A673 (cell line): ENCODE measurements around the gene TRAPPC12. TPM values are rescaled to one million over a fixed set of nuclear protein-coding genes. Genes with fewer than 3 reads are reported as not detected.

Experiments used
- BruUV-seq: library from RNA; stranded (reverse); fragments of 400-500 nt; replicated peaks from 2 replicates; lab custom pipeline; 2021; lab: Mats Ljungman, UMichigan
- CTCF ChIA-PET: fragments of 300-600 bp; sonication (Branson Sonifier 250); formaldehyde crosslinking; loops from one replicate; lab custom pipeline; 2022; ENCODE audit warnings: antibody characterized with exemption; lab: Charles Lee
- POLR2A ChIA-PET: fragments of 300-600 bp; sonication (Branson Sonifier 250); formaldehyde crosslinking; loops from one replicate; lab custom pipeline; 2022; ENCODE audit warnings: antibody characterized with exemption; ENCODE audit not compliant: low non-redundant PET; lab: Charles Lee
- DNase-seq: peaks from one replicate; pipeline ENCODE4 v3.0.0-alpha.2; 2015; ENCODE audit warnings: low spot score
- H3K27ac ChIP-seq: fragments of 200-600 bp; sonication (generic); 2 replicates; pipeline ENCODE4 v1.5.1; 2016; ENCODE audit warnings: mixed run types, low read depth, mild to moderate bottlenecking, mixed read lengths, antibody characterized with exemption, low read length; ENCODE audit not compliant: poor library complexity, severe bottlenecking
- H3K27me3 ChIP-seq: fragments of 200-600 bp; sonication (generic); replicated peaks from 2 replicates; pipeline ENCODE4 v1.6.1; 2017; ENCODE audit warnings: mixed run types, low read depth, mild to moderate bottlenecking, mixed read lengths, antibody characterized with exemption, low read length; ENCODE audit not compliant: insufficient read depth, poor library complexity
- H3K36me3 ChIP-seq: fragments of 200-600 bp; sonication (generic); 2 replicates; pipeline ENCODE4 v1.6.1; 2016; ENCODE audit warnings: mixed run types, mild to moderate bottlenecking, mixed read lengths, antibody characterized with exemption, low read length; ENCODE audit not compliant: insufficient read depth, poor library complexity, severe bottlenecking
- H3K4me1 ChIP-seq: fragments of 200-600 bp; sonication (generic); 2 replicates; pipeline ENCODE4 v1.6.1; 2017; ENCODE audit warnings: mixed run types, mild to moderate bottlenecking, mixed read lengths, antibody characterized with exemption, low read length; ENCODE audit not compliant: insufficient read depth, poor library complexity, severe bottlenecking
- H3K4me3 ChIP-seq: fragments of 200-600 bp; sonication (generic); 2 replicates; pipeline ENCODE4 v1.5.1; 2016; ENCODE audit warnings: low read depth, mixed run types, mild to moderate bottlenecking, mixed read lengths, low read length; ENCODE audit not compliant: poor library complexity, severe bottlenecking
- H3K9me3 ChIP-seq: fragments of 200-600 bp; sonication (generic); 2 replicates; pipeline ENCODE4 v1.6.1; 2016; ENCODE audit warnings: mixed run types, low read depth, mild to moderate bottlenecking, mixed read lengths, antibody characterized with exemption, low read length; ENCODE audit not compliant: poor library complexity, severe bottlenecking
- EZH2 ChIP-seq: fragments of 200-600 bp; sonication (generic); IDR thresholded peaks from 2 replicates; pipeline ENCODE4 v1.6.1; 2017; ENCODE audit warnings: borderline replicate concordance, low read depth, mild to moderate bottlenecking, mixed read lengths, antibody characterized with exemption, low read length; ENCODE audit not compliant: poor library complexity, severe bottlenecking
- intact Hi-C: fragments of 100-400 bp; cut with micrococcal nuclease; formaldehyde crosslinking; loops from one replicate; pipeline ENCODE4 v1.10.0; 2022; ENCODE audit not compliant: unreplicated experiment
- total RNA-seq: library from RNA; stranded (reverse); gene quantifications from 2 replicates; pipeline ENCODE4 v1.2.3, GENCODE V29; 2021
- TF ChIP-seq, protein P1 (sequence below): fragments of 300-800, 200-600 bp; sonication (generic); conservative IDR thresholded peaks from 2 replicates; pipeline ENCODE4 v1.5.1; 2017; ENCODE audit warnings: low read depth, mild to moderate bottlenecking, antibody characterized with exemption, low read length, moderate library complexity, mixed read lengths

Gene TRAPPC12
- total RNA-seq, 1 experiment from 2014 or later: 94.4 TPM

DNA sequence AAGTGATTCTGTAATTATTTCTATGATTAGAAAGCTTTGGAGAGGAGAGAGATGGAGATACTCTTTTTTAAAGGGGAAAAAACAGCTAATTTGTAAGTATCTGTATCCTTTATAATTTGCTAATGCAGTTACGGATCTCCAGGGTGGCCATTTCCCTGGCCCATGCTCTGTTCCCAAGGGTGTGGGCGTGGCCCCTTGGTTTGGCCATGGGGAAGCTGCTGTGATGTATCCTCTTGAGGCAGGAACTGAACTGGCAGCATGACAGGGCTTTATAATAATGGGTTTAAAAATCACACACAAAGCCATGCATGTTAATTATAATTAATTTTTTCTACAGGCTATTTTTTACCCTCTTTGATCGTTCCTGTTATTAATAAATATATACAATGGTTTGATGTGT, 27.0 kb downstream of the TRAPPC12 start:
- no peaks in the 10 kb centered on the region for H3K9me3 ChIP-seq
- BruUV-seq: no TSS peak
- H3K4me1 ChIP-seq: no peaks in the 10 kb centered on the region
- no peak overlapping the region for H3K4me3 ChIP-seq
- no peak overlapping the region for H3K27ac ChIP-seq
- TF ChIP-seq EZH2: no peak
- TF ChIP-seq, protein P1, sequence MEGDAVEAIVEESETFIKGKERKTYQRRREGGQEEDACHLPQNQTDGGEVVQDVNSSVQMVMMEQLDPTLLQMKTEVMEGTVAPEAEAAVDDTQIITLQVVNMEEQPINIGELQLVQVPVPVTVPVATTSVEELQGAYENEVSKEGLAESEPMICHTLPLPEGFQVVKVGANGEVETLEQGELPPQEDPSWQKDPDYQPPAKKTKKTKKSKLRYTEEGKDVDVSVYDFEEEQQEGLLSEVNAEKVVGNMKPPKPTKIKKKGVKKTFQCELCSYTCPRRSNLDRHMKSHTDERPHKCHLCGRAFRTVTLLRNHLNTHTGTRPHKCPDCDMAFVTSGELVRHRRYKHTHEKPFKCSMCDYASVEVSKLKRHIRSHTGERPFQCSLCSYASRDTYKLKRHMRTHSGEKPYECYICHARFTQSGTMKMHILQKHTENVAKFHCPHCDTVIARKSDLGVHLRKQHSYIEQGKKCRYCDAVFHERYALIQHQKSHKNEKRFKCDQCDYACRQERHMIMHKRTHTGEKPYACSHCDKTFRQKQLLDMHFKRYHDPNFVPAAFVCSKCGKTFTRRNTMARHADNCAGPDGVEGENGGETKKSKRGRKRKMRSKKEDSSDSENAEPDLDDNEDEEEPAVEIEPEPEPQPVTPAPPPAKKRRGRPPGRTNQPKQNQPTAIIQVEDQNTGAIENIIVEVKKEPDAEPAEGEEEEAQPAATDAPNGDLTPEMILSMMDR: no peak
- ChIA-PET CTCF (no interaction called here), POLR2A (no interaction called here)
- H3K27me3 ChIP-seq: no peaks in the 10 kb centered on the region
- no peak for DNase-seq
- intact Hi-C loops: no loop called here
- peaks cover 23% of the 10 kb centered on the region for H3K36me3 ChIP-seq

DNA sequence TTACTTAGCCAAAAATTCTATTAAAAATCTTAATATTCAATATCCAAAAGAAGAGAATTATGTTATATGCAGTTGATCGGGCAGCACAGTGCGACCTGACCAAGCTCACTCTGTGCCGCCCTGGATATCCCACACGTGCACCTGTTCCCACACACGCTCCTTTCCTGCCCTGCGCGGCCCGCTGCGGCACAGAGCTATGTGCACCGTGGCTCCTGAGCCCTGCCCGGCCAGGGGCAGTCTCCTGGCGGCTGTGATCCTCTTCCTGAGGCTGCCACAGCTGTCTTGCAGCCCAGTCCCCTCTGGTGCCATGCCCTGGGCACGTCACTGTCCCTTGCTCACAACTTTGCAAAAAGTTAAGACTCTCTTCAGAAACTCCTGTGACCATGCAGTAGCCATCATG, 29.3 kb downstream of the TRAPPC12 start:
- intact Hi-C loops: no loop called here
- TF ChIP-seq, protein P1: no peak
- TF ChIP-seq EZH2: no peak
- no TSS peak for BruUV-seq
- Histone ChIP-seq H3K27me3 (no peaks in the 10 kb centered on the region), H3K36me3 (peaks cover 3% of the 10 kb centered on the region), H3K4me3 (no peak overlapping the region), H3K4me1 (peaks cover 3% of the 10 kb centered on the region), H3K9me3 (no peaks in the 10 kb centered on the region), H3K27ac (no peak overlapping the region)
- DNase-seq: no peak
- POLR2A ChIA-PET: no interaction called here
- CTCF ChIA-PET: no interaction called here

DNA sequence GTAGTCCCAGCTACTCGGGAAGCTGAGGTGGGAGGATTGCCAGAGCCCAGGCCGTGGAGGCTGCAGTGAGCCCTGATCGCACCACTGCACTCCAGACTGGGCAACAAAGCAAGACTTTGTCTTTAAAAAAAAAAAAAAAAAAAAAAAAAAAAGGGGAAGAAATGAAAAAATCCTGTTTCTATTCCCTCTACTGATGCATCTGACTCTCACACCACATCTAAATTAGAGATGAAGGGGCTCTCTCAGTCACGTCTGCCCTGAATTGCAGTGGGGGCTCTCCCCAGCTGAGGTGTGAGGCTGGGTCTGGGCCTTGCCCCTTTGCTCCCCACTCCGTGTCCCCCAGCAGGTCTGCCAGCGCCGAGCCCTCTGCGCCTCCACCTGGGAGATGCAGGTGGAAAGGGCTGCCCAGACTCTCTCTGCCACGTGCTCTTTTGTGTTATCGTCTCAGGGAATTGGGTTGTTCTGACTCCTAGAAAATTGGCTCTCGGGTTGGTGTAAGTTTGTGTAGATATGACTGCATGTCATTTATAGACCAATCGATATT, 30.2 kb downstream of the TRAPPC12 start:
- no peak for TF ChIP-seq EZH2
- TF ChIP-seq, protein P1: no peak
- BruUV-seq: no TSS peak
- DNase-seq: no peak
- Histone ChIP-seq H3K4me3 (no peak overlapping the region), H3K9me3 (no peaks in the 10 kb centered on the region), H3K27ac (no peak overlapping the region), H3K4me1 (peaks cover 5% of the 10 kb centered on the region), H3K27me3 (no peaks in the 10 kb centered on the region), H3K36me3 (no peaks in the 10 kb centered on the region)
- POLR2A ChIA-PET: no interaction called here
- intact Hi-C loops: no loop called here
- CTCF ChIA-PET: no interaction called here
